Left colon (tissue), 2 donors: ENCODE data around the gene BTLA. TPM values are rescaled to one million over a fixed set of nuclear protein-coding genes. Genes with fewer than 3 reads are reported as not detected.
"Not testable (repeated sequence)": the region's sequence is repeated elsewhere in the genome, so short reads cannot be mapped to it uniquely, and the experiment has no call there.

ENCODE experiments used
- ATAC-seq: fragments of 200-7000 bp; cut with Tn5 transposase; one replicate; pipeline ENCODE4 v1.9.1; 2020; ENCODE audit warnings: mild to moderate bottlenecking, moderate library complexity
- DNase-seq, 2 donors: peaks; one replicate each; pipeline ENCODE4 v3.0.0-alpha.2; 2020
- intact Hi-C, 2 donors: fragments of 100-400 bp; cut with DNase I in 1 of 2; cut with micrococcal nuclease in 1 of 2; formaldehyde crosslinking; loops; one replicate each; pipeline versions ENCODE4 v1.11.2 to v1.14.0; 2022; cut with DNase I, micrococcal nuclease
- total RNA-seq, 2 donors: library from RNA; stranded (reverse); fragmentation: NEBNext Ultra II Directional; extraction: Animal tissue kit (Norgen Biotek cat#: 25700); gene quantifications; one replicate each; pipeline ENCODE4 v1.2.1, GENCODE V29; 2021
- donor health status: DM: no; HTN: no; CAD: no.
- donor health status: DM: yes; HTN: yes; CAD: no.

BTLA gene
- total RNA-seq, 2 donors from 2014 or later = 0.27 to 1.2 TPM

- DNase-seq (no peak), ATAC-seq (no peak)
- intact Hi-C loops = no loop called here
Measured at GRCh38 chr3:112463250-112463649, 36.0 kb downstream of the BTLA start.

GRCh38 chr3:112461787-112462186 is 37.5 kb downstream of the BTLA start:
- ATAC-seq, DNase-seq, intact Hi-C loops: not testable (repeated sequence)

DNA sequence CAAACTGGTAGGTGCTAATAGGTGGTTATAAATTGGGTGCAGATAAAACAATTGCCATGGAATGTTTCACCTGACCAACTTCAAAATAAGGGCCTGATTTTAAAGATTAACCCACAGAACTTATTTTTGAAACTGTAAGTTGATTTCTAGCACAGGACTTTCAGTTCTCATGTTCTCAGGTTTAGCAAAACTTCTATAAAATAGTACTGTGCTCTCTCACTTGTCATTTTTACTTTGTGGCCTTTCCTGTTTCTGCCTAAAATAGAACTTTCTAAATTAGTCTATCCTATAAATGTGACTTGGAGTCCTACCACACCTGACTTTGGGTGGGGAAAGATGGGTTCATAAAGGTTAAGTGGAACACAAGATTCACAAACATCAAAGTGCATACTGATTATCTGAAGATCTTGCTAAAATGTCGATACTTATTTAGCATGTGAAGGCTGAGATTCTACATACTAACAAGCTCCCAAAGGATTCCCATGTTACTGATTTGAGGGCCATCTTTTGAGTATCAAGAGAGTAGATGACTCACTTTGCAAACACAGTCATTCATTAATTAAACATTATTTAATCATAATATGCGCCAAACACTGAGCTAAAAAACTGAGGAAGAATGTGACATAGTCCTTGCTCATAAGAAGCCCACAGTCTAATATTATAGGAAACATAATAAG is 38.6 kb downstream of the BTLA start:
- intact Hi-C loops = no loop called here
- ATAC-seq = no peak
- no peak for DNase-seq

DNA sequence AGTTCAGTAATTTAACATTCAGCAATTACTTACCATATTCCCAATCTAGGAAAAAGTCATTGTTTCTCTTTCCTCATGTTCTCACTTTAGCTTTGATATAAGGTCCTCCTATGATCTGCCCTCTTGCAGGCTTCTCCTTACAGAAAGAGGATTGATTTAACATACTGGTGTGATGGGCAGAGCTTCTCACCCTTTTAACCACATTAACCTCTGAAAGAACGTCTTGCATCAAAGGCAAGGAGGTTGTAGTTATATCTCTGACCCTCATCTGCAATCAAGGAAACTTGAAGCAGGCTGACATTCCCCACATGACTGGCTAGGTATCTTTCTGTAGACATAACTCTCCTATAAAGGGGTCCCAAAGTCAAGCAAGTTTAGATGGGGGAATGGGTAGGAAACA is 39.5 kb downstream of the BTLA start:
- ATAC-seq (no peak), DNase-seq (no peak)
- intact Hi-C loops = no loop called here

GRCh38 chr3:112456147-112456546 is 43.1 kb downstream of the BTLA start:
- ATAC-seq (no peak), DNase-seq (no peak)
- intact Hi-C loops = no loop called here

- no peak for DNase-seq
- no peak for ATAC-seq
- intact Hi-C loops = no loop called here
Measured at GRCh38 chr3:112448939-112449338, 50.3 kb downstream of the BTLA start.

- no peak for ATAC-seq
- intact Hi-C loops = no loop called here
Measured at GRCh38 chr3:112446343-112446742, 52.9 kb downstream of the BTLA start.

DNA sequence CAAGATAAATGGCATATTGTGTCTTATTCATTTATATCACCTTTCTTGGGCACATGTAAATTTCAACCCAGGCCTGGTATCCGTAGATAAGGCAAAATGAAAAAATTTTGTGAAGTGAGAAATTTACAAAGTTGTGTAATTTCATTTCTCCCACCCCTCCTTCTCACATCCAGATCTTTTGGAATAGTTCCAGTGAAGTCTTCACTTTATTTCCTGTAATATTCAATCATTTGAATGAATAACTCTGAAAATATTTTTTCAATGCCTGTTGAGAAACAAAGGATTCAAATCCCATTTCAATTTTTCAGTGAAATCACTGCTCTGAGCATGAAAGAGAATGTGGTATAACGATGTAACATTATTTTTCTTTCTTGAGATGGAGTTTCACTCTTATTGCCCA is 53.4 kb downstream of the BTLA start:
- intact Hi-C loops = no loop called here
- DNase-seq (no peak), ATAC-seq (no peak)

More at GRCh38 chr3:112446343-112446742, 52.9 kb downstream of the BTLA start:
- DNase-seq = no peak

DNA sequence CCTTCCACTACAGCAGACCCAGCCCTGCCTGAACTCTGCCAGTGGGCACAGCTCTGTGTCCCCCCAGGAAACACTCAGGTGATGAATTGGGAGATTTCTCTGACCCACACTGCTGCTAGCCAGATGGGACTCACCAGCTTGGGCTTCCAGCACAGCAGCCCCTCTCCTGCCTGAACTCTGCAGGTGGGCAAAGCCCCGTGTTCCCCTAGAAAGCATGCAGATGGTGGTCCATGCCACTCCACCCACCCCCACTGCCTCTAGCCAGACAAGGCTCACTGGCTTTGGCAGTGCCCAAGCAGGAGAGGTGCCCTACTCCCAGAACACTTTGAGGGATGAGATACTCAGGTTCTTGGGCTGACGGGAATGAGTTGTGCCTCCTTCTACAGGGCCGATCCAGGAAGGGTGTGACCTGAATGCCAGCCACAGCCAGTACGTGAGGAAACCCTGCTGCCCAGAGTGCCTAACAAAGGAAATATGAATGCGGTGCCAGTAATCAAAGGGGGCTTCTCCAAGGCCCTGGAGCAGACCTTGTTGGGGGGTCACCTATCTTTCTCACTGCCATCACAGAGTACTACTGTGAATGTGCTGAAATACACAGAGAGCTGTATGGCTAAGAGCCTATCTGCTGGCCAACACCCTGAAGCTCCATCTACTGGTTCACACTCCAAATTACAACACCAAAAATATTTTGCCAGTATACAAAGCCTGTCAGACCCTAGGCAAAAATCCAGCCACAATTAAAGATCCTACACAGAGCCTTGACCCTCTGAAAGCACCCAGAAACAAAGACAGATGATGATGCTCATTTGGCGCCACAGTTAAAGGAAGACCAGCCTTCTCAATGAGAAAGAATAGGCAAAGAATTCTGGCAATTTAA is 61.9 kb downstream of the BTLA start:
- intact Hi-C loops = no loop called here
- ATAC-seq = peak; percentile 57
- DNase-seq = no peak

DNA sequence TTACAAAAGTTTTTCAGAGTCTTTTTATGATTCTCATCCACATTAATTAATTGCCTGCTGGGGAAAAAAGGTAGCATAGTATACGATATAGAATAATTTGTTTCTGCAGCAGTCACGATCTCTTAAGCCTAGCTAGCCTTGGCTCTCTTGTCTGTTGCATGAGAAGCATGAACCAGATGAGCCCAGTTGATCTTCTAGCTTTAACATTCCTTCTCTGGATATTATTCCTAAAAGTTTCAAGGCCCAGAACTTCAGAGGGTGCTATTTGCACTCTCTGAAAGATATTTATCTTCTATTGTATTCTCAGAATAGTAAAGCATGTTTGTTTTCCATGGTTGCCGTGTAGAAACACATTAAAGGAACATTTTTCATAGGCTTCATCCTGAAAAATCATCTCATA is 69.3 kb downstream of the BTLA start:
- ATAC-seq = no peak
- no peak for DNase-seq
- intact Hi-C loops = no loop called here

DNA sequence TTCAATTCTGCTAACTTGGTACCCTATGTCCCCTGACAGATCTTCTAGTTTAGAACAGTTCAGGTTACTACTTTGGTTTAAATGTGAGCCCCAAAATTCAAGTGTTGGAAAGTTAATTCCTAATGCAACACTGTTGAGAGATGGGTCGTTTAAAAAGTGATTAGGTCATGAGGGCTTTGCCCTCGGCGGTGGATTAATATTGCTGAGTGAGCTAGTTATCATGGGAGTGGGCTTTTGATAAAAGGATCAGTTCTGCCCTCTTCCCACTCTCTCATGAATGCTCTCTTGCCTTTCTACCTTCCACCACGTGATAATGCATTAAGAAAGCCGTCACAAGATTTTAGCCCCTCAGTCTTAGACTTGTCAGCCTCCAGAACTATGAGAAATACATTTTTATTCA is 72.1 kb downstream of the BTLA start:
- no peak for DNase-seq
- ATAC-seq = no peak
- intact Hi-C loops = no loop called here

DNA sequence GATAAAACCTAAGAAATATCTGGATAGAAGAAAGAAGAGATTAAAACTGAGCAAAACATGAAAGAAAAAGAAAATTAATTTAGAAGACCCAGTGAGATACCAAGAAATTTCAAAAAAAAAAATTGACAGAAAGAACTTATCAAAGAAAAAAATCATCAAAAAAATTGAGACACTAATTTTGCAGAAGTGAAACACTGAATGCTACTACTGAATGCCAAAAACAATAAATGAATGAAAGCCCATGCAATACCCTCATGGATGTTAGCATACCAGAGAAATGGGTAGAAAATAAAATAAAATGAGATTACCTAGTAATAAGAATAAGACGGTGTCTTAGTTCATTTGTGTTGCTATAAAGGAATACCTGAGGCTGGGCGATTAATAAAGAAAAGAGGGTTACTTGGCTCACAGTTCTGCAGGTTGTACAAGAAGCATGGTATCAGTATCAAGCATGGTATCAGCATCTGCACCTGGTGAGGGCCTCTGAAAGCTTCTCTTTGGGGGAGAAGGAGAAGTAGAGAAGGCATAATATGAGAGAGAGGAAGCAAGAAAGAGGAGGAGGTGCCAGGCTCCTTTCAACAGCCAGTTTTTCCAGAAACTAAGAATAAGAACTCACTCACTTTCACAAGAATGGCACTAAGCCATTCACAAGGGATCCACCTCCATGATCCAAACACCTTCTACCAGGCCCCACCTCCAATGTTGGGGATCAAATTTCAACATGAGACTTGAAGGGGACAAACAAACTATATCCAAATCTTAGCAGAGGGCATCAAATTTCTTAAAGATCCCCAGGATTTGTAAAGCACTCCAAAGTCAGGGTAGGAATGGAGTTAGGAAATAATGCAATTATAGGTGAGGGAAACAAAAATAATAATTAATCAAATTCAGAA is 73.2 kb downstream of the BTLA start:
- DNase-seq (no peak), ATAC-seq (no peak)
- intact Hi-C loops = no loop called here

DNA sequence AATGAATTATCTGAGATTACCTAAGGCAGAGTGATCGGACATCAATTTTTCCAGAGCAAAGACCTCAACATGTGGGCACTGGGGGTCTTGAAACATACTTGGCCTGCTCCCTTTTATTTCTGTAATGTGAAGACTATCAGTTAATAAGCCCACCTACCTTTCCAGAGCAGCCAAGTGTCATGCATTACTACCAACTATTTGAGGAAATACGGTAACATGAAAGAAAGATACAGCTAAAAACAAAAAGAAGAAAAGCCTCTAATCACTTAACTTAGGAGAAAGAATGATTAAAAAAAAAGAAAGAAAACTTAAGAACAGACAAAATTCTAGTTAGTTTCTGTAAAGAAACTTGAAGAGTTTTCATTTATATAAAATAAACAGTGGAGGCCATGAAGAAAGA is 73.9 kb downstream of the BTLA start:
- intact Hi-C loops = no loop called here
- DNase-seq = no peak
- no peak for ATAC-seq

DNA sequence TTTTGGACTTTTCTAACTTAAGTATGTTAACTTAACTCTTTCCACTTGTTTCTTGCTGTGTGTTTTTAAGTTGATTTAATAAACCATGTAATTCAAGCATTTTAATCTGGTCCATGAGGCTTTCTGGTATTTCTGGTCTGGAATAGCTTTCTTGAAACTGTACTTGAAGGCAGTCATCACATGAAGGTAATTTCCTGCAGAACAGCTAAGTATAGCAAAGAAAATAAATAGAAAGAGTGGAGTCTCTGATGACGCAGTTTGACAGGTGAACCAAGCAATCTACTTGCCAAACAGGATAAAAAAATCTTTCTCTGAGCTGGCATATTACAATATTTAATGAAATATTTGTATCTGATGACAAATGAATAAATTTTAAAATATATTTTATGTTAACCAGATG is 74.9 kb downstream of the BTLA start:
- intact Hi-C loops = no loop called here
- ATAC-seq (no peak), DNase-seq (no peak)

- DNase-seq, ATAC-seq, intact Hi-C loops: not testable (repeated sequence)
Measured at GRCh38 chr3:112422921-112423320, 76.4 kb downstream of the BTLA start.

DNA sequence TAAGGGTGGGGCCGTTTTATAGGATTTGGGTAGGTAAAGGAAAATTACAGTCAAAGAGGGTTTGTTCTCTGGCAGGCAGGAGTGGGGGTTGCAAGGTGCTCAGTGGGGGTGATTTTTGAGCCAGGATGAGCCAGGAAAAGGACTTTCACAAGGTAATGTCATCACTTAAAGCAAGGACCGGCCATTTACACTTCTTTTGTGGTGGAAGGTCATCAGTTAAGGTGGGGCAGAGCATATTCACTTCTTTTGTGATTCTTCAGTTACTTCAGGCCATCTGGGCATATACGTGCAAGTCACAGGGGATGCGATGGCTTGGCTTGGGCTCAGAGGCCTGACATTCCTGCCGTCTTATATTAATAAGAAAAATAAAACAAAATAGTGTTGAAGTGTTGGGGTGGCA is 80.7 kb downstream of the BTLA start:
- DNase-seq, intact Hi-C loops, ATAC-seq: not testable (repeated sequence)

DNA sequence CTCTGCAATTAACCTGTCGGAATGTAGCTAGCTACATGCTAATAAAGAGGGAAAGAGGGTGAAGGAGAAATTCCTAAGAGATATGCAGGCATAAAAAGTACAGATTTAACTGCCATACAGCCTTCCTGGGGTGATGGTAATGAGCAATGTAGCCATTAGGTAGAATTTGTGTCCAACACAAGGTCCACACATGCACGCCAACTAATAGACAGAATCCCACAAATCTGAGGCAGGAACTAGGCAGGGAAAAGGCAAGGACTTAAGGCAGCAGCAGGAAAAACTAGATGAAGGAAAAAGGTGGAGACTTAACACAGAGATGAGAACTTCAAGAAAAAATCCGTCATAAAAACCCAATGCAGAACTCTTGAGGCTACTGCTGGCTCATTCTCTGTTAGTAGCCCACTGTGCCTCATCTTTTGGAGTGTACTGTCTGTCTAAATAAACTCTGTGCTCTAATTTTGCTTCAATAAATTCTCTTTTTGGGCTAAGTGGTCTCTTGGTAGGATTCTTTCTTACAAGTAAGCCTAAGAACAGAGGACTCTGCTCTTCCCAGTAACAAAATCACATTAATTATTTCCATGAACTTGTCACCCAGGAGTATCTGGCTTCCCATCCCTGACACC is 81.5 kb downstream of the BTLA start:
- no peak for DNase-seq
- intact Hi-C loops = no loop called here
- ATAC-seq = no peak

- DNase-seq = no peak
- intact Hi-C loops = no loop called here
- ATAC-seq = no peak
Measured at GRCh38 chr3:112416391-112417212, 82.7 kb downstream of the BTLA start.
